HG03442 (cell line): ENCODE data around the gene RSU1.

Experiments used
- ATAC-seq: cut with Tn5 transposase; IDR thresholded peaks from one replicate; pipeline ENCODE4 v1.9.1; 2021; ENCODE audit warnings: mild to moderate bottlenecking, moderate library complexity; ENCODE audit not compliant: unreplicated experiment

RSU1 gene

DNA sequence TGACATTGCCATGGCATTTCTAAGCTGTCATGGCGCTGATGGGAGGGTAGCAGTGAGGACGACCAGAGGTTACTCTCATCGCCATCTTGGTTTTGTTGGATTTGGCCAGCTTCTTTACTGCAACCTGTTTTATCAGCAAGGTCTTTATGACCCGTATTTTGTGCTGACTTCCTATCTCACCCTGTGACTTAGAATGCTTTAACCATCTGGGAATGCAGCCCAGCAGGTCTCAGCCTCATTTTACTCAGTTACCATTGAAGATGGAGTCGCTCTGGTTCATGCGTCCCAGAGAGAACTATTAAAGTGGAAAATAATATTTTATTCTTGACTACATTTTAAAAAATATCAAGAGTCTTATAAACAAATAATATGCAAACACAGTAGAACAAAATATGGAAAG is 131.7 kb downstream of the RSU1 start:
- ATAC-seq = no peak

DNA sequence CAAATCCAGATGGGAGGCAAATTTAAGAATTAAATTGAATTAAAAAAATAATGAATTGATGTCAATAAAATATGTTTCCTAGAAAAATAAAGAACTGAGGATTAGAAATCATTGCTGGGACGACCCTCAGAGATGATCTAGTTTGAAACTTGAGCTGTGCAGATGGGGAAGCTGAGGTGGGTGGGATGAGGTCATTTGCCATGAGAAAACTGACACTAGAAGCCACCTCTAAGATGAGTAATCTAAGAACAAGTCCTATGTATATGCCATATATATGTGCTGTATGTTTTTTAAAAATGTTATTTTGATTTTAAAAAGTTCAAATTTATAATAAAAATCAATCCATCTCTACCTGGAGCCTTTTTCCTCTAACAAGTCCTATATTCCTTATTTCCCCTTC is 135.7 kb downstream of the RSU1 start:
- no peak for ATAC-seq

DNA sequence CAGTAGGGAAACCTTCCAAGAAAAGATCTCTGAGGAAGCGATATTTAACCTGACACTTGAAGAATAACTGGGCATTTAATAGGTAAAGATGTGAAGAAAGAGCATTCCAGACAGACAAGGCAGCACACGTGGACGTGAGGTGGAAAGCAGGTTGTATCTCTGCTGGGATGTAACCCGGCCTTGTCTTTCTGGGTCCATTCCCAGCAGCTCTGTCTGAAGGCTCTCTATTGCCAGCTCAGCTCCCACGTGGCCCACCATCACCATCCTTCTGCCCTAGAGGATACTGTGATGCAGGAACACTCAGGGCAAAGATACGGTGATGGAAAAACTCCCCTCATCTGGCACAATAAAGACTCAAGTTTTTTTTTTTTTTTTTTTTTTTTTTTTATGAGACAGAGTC is 137.7 kb downstream of the RSU1 start:
- no peak for ATAC-seq

DNA sequence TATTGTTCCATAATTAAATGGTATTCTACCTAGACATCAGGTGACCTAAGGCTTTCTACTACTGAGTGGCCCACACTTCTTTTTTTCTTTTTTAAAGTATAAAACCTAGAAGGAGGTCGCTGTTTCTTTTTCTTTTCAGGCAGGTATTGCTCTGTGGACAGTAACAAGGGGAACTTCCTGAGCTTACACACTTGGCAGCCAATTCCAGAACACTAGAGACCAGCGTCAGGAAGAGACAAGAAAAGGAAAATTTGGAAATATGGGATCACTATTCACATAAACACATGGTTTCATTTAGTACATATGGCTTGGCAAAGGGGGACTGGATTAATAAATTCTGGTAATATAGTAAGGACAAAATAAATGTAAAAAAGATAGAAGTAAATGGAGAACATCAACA is 141.9 kb downstream of the RSU1 start:
- no peak for ATAC-seq

DNA sequence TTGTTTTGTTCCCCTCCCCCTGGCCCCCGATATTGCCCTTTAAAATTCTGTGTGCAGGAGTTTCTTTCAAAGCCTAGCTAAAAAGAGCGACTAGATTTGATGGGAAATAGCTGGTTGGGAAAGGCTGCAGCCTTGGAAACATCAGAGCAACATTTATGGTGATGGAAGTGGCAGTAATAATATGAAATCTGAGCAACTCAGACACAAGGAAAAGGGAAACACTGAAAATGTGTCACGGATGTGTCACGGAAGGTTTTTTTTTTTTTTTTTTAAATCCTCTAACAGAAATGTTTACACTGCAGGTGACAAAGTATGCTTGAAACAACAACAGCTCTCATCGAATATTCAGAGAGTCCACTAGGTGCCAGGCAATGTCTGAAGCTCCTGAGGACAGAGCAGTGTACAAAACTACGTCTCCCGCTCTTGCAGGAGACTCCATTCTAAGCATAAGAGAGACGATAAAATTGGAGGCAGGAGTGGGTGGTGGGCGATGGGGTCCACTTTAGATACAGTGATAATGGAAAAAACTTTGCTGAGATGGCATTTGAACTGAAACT is 143.0 kb downstream of the RSU1 start:
- no peak for ATAC-seq

DNA sequence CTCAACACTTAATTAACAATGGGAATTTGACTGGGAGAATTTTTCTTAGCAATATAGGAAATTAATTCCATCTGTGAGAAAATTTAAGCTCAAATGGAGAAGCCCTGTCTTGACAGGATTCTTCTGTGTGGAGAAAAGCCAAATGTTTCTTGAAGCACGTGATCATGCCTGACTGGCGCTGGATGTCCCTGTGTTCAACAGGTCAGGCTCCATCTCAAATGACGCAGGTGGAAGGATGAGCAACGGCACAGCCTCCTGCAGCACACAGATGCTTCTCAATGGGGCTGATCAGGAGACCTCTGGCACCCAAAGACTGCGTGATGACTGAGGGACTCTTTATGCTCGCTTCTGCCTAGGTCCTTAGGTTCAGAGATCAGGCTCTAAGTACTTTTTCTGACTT is 143.8 kb downstream of the RSU1 start:
- ATAC-seq = no peak

DNA sequence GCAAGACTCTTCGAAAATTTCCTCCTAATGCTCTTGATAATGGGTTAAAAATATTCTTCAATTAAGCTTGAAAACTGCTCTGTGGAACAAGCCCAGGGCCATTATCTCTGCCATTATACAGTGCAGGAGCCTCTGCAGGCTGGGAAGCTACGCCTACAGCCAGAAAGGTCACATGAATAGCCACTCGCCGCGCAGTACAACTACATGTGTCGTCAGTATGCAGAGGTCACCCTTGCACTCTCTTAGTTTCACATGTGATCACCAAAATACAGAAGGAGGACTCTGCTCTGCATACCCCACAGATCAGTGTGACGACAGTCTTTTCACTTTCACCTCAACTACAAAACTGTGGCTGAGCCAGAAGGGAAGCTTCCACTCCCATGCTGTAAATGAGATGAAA is 153.8 kb downstream of the RSU1 start:
- ATAC-seq = no peak

DNA sequence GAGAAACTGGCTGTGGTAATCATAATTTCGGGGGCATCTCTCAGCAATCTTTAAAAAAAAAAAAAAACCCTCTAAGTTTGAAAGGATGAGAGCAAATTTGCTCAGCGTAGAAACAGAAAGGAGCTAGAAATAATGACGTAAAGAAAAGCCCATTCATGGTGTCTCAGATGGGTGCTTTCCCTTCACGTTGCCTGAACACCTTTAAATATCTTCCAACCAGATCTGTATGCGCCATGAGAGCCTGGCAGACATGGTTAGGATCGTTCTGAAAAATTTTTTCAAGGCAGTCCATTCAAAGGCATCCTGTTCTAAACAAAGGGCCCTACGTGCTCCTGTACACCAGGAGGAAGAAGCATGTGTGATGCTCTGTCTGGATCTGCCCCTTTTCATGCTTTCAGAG is 154.3 kb downstream of the RSU1 start:
- no peak for ATAC-seq

DNA sequence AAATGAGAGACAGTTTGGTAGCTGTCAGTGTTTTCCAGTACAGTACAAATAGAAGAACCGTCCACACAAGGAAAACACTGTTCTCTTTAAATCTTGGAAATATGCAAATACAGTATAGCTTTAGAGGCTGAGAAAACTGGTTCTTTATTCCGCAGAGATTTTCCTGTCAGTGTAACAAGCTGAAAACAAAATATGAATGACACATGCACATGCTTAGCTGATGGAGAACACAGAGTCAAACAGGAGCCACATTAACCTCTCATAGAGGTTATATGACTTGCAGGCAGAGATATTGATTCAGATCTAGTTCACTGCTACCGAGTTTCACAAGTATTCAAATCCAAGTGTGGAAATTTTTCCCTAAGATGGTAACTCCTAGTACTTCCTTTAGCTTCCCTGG is 160.3 kb downstream of the RSU1 start:
- no peak for ATAC-seq

DNA sequence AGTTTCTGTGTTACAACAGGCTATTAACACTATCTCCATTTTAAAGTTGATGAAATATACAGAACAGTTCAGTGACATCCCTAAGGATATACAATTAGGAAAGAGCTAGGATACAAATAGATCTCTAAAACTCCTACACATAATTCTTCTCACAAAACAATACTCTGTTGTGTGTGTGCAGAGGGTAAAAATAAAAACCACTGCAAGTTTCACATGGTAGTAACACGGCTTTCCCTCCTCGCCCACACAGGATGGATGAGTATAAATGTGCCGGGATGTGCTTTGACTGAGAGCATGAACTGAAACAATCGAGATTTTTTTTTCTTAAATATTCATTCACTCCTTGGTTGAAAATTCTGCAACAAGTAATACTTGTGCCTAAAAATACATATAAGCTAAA is 164.0 kb downstream of the RSU1 start:
- peak; percentile 91 for ATAC-seq

DNA sequence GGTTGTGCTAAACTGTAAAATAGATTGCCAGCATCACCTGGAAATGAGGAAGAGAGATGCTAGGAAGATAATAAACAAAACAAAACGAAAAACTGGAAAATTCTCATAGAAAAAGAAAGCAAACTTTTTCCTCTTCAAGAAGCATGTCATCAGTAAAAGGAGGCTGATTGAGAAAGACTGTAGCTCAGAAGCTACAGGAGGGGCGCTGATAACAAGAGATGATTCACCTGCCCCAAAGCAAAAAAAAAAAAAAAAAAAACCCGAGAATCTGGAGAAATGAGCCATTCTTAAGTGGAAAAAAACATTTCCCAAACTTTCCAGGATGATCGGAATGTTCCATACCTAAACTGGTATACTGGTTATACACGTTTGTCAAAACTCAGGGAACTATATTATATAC is 165.1 kb downstream of the RSU1 start:
- ATAC-seq = no peak

DNA sequence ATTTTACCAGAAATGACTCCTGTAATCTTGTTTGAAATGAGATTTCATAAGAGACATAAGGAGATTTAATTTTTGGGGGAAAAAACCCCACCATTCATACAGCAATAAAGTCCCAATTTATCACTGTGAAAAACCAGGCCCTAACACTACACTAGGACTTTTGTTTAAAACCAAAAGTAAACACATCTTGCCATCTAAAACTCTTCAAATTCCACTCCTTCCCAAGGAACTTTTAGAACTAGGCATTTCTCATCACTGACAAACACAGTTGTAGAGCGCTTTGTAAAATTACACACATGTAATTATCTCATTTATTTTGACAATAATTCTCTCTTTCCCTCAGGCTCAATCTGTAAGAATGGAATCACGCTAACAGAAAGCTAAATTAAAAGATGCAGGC is 167.5 kb downstream of the RSU1 start:
- no peak for ATAC-seq

DNA sequence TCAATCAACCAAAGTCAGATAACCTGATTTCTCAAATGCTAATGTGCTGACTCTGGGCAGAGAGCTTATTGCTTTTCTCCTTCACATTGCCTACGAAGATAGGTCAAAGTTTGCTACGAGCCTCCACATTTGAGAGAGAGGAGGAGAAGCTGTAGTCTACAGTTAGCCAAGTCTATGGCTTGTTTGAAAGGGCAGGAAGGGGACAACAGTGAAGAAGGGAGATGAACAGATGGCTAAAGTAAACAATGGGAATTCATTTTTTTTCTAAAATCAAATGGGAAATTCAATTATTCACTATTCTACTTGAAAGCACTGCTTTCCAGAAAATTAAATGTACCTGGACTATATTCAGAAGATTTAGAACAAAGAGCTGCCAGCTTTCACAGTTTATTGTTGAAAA is 168.9 kb downstream of the RSU1 start:
- ATAC-seq = no peak

DNA sequence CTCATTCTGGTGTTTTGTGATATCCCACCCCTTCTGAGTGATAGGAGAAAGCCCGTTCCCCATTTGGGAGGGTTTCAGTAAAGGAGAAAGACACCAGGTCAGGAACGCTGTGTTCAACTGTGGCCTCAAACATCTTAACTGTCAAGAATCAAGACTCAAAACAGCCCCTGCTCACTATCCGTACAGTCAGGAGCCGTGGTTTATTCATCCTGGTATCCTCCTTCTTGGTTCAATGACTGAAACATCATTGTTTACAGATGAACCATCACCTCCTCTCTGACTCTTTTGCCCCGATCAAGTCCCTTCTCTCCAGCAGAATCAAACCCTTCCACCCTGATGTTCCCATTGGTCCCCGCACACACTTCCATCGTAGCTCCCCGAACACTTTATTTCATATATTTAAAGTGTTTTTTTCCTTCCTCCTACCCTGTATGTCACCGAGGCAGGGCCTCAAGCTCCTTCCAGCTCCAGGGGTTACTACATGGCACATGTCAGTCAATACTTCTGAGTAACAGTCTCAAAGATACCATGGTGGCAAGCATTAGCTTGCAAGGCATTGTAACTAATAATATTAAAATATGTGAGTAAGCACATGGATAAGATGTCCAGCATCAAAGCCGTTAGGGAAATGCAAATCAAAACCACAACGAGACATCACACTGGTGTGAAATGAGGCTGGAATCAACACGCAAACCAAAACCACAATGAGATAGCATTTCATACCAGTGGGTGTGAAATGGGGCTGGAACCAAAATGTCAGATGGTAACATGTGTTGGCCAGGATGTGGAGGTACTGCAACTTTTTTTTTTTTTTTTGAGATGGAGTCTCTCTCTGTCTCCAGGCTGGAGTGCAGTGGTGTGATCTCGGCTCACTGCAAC is 170.8 kb downstream of the RSU1 start:
- peak; percentile 59 for ATAC-seq

DNA sequence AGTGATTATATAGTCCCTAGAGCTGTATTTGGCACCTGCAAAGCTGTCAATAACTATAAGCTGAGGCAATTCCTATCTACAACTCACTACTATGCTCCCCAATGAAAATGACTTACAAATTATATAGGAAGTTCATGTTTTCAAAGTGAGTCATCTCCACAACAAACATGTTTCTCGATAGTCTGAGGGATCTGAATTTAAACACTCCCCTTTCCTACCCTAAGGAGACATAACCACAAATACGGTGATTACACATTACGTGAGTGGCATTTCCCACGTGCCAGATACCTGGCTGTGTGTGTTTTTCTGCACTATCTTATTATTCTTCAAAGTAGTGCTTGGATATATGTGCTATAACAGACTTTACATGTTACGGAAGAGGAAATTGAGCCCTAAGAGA is 173.1 kb downstream of the RSU1 start:
- no peak for ATAC-seq

DNA sequence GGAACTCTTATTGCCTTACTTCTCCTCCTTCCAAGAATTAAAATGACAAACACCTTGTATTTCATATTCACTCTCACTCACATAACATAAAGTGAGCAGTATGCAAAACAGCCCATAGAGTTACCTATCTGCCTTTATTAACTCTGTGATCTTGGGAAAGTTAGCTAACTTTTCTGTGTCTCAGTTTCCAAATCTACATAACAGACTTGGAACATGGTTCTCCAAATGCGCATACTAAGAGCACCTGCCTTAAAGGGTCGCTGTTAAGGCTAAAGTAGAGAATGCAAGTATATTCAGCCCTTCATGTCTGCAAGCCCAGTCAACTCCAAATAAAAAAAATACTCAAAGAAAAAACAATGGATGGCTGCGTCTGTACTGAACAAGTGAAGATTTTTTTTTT is 173.7 kb downstream of the RSU1 start:
- ATAC-seq = no peak

DNA sequence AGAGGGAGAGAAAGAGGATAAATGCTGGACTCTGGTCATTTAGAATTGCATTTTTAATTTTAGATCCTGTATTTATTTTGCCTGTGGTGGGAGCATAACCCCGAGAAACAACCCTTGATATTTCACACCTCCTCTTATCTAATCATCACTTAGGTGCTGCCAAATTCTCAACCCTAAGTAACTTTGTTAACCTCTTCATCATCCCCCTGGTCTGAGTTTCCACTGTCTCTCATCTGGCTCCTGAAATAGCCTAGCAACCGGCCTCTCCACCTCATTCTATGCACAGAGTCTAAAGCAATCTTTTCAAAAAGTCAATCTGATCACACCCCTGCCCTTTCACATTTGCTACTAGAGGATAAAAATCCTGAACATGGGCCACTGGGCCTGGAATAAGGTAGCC is 177.1 kb downstream of the RSU1 start:
- ATAC-seq = no peak

DNA sequence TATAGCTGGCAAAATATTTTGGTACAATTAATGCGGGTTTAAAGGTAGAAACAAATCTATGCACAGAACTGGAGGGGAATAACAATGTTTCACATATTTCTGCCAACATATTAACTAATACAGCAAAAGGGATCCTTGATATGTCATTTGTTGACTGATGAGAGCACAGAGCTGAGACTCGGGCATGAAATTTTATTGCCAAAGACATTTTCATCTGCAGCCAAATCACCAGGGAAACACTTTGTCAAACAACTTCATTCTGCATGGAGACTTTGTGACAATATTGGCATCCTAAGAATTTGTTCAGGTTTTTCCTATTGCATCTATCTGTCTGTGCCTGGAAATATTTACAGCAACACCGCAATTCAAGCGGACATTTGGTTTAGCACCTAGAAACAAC is 177.8 kb downstream of the RSU1 start:
- ATAC-seq = no peak

DNA sequence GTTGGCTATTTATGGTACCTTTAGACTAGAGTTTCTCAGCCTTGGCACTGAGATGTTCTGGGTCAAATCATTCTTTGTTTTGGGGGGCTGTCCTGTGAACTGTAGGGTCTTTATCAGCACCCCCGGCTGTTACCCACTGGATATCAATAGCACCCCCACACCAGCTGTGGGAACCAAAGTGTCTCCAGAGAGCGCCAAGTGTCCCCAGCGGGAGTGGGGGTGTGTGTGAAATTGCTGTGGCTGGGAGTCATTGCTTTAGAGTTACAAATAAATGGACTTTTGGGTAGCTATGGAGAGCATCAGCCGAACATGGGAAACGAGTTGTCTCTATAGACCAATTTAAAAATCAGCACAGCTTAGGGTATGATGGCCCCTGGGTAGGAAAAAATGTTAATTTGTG is 184.2 kb downstream of the RSU1 start:
- ATAC-seq = no peak

DNA sequence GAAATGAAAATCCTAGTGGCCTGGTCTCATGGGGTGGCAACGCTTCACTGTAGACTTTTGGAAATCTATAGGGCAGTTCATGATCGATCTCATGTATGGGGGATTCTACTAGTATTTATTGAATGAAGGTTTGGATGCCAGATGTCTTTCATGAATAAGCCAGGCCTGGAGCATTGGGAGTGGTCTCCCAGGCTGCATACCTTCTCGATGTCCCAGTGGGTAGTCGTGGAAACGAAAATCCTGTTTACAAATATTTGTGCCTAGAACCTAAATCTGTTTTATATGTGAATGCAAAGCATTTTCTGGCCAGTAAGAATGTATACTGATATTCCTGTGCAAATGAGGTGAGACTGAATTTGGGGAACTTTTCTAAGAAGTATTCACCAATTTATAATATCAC is 190.5 kb downstream of the RSU1 start:
- no peak for ATAC-seq

DNA sequence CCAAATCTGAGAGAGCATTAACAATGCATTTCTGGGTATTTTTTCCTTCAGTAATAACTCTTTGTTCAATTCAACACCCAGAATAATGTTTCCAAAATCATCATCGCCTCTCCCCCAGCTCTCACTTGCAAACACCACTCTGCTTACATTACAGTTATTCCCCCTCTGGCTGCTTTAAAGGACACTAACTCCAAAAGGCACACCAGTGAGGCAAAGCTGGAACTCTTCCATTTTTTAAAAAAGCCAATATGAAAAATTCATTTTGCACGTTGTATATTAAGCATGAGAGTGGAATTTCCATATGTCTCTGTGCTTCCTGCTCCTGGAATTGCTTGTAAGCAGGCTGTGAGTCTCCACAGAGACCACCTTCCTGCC is 204.3 kb downstream of the RSU1 start:
- ATAC-seq = no peak

DNA sequence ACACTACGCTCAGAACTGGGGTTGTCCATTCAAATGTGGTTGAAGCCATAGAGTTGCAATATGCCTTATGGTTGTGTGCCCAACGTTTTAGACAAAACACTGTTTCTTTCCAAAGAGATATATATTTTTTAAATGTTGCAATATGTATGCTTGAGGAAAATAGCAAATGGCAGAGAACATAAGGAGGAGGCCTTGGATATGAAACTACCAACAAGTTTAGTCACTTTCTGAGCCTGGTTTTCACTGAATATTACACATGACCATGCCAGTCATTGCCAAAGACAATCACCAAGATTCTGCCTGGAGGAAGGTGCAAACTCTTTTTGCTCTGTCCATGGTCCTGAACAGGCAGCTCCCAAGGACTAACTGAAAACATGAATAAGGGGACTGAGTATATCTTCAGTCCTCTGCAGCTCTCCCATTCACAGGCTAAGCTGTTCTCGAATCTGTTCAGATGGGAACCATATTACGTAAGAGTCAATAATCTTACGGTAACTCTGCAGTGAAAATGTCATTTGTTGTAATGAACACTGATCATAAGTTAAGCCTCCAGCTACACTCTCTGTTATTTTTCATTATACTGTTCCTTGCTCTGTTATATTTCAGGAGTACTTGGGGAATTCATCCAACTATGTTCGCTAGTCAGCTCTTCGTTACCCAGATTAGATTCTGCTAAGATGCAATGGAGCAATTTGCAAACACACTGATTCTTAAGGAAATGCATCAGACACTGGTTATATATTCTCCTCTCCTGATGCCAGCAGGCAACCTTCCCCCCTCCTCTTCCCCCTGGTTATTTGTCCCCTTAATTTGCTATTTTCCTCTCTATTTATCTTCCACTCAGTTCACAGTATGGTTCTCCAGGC is 204.9 kb downstream of the RSU1 start:
- no peak for ATAC-seq
